HepG2 (cell line): Measurements from ENCODE around the gene VPS4B. TPM values are rescaled to one million over a fixed set of nuclear protein-coding genes. Genes with fewer than 3 reads are reported as not detected.

Experiments used
- ATAC-seq: fragments of 200-7000 bp; cut with Tn5 transposase; 3 replicates; pipeline ENCODE4 v1.9.1; 2020; ENCODE audit warnings: mild to moderate bottlenecking, moderate library complexity
- BruUV-seq: library from RNA; stranded (reverse); fragments of 400-500 nt; replicated peaks from 2 replicates; lab custom pipeline; 2021; lab: Mats Ljungman, UMichigan
- CTCF ChIA-PET: fragments of 300-600 bp; formaldehyde crosslinking; extraction: SDS; loops from one replicate; lab custom pipeline; 2021; ENCODE audit warnings: low total read pairs, inconsistent platforms, low intra/inter-chr PET ratio; lab: Yijun Ruan, JAX
- POLR2A ChIA-PET: fragments of 350-600 bp; sonication (Branson Sonifier 250); formaldehyde crosslinking; loops from one replicate; lab custom pipeline; 2020; ENCODE audit warnings: antibody characterized with exemption, inconsistent platforms; lab: Yijun Ruan, JAX
- DNase-seq: peaks from one replicate; pipeline ENCODE4 v3.0.0-alpha.2; 2015; ENCODE audit warnings: low spot score
- FAIRE-seq: peaks from 3 replicates; lab custom pipeline; 2011; peaks lifted over from hg19 to GRCh38; lab: Jason Lieb, UNC
- H2AFZ ChIP-seq: one replicate; pipeline ENCODE4 v1.6.1; 2011; ENCODE audit warnings: low read length, inconsistent platforms
- H3K27ac ChIP-seq: fragments of 300-600 bp; 3 replicates; pipeline ENCODE4 v1.8.0; 2011; ENCODE audit warnings: mixed run types, mild to moderate bottlenecking, mixed read lengths, low read length, inconsistent platforms; ENCODE audit not compliant: insufficient read depth; ENCODE audit errors: extremely low read length
- H3K27me3 ChIP-seq, 2 experiments: fragments of 200-600 bp in 1 of 2; 2 replicates in 1 of 2; 3 replicates in 1 of 2; pipeline versions ENCODE4 v1.6.0 to v1.8.0; 2011; ENCODE audit warnings: low read length in 2 of 2, mild to moderate bottlenecking in 2 of 2, moderate library complexity in 2 of 2, inconsistent platforms in 1 of 2; ENCODE audit not compliant: insufficient read depth in 2 of 2, control insufficient read depth in 1 of 2
- H3K36me3 ChIP-seq, 2 experiments: fragments of 200-600 bp in 1 of 2; replicated peaks in 1 of 2; 2 replicates in 1 of 2; 3 replicates in 1 of 2; pipeline versions ENCODE4 v1.5.1 to v1.8.0; 2011; ENCODE audit warnings: low read length in 2 of 2, inconsistent platforms in 1 of 2; ENCODE audit not compliant: insufficient read depth in 2 of 2, control insufficient read depth in 1 of 2
- H3K4me1 ChIP-seq: 2 replicates; pipeline ENCODE4 v1.5.1; 2012; ENCODE audit warnings: low read length, inconsistent platforms; ENCODE audit not compliant: insufficient read depth
- H3K4me2 ChIP-seq: 2 replicates; pipeline ENCODE4 v1.6.0; 2011; ENCODE audit warnings: low read depth, low read length, inconsistent platforms
- H3K4me3 ChIP-seq, 3 experiments: fragments of 200-600 bp in 1 of 3; sonication (generic), shearing (Covaris generic) in 1 of 3; replicated peaks in 1 of 3; 2 replicates each; pipeline ENCODE4 v1.5.1; 2011 to 2016; ENCODE audit warnings: low read length in 3 of 3, inconsistent platforms in 2 of 3, low read depth in 2 of 3, mild to moderate bottlenecking in 2 of 3, control low read depth in 1 of 3, mixed read lengths in 1 of 3; ENCODE audit not compliant: insufficient read depth in 1 of 3
- H3K79me2 ChIP-seq: one replicate; pipeline ENCODE4 v1.6.1; 2011; ENCODE audit warnings: low read length, inconsistent platforms; ENCODE audit not compliant: insufficient read depth
- H3K9ac ChIP-seq: 2 replicates; pipeline ENCODE4 v1.6.0; 2011; ENCODE audit warnings: mild to moderate bottlenecking, low read depth, low read length, inconsistent platforms; ENCODE audit not compliant: insufficient read depth
- H3K9me3 ChIP-seq: 2 replicates; pipeline ENCODE4 v1.5.1; 2012; ENCODE audit warnings: mild to moderate bottlenecking, low read length
- H4K20me1 ChIP-seq: 2 replicates; pipeline ENCODE4 v1.6.0; 2011; ENCODE audit warnings: inconsistent platforms, mild to moderate bottlenecking, low read length, moderate library complexity; ENCODE audit not compliant: insufficient read depth
- FOXA1 ChIP-seq, 2 experiments: fragments of 450-650 bp in 1 of 2; sonication (generic) in 1 of 2; formaldehyde crosslinking in 1 of 2; IDR thresholded peaks; 2 replicates each; pipeline versions ENCODE4 v1.4.0 to v1.6.1; 2016 to 2020; ENCODE audit warnings: missing genetic modification reagents in 1 of 2
- RFX5 ChIP-seq: IDR thresholded peaks from 2 replicates; pipeline ENCODE4 v1.6.1; 2011; ENCODE audit warnings: low read depth, low read length, improper control_type of control experiment
- THYN1 ChIP-seq: sonication (generic); formaldehyde crosslinking; IDR thresholded peaks from 2 replicates; pipeline ENCODE4 v1.8.1; 2023; ENCODE audit warnings: low read depth, mild to moderate bottlenecking, moderate library complexity, missing genetic modification reagents, borderline replicate concordance
- ZNF232 ChIP-seq: sonication (generic); formaldehyde crosslinking; IDR thresholded peaks from 2 replicates; pipeline ENCODE4 v1.4.0; 2020; ENCODE audit warnings: missing genetic modification reagents, borderline replicate concordance
- ZNF33A ChIP-seq: sonication (generic); formaldehyde crosslinking; IDR thresholded peaks from 2 replicates; pipeline ENCODE4 v1.5.1; 2020; ENCODE audit warnings: missing genetic modification reagents, mild to moderate bottlenecking, moderate library complexity, borderline replicate concordance
- whole genome bisulfite sequencing: methylation state at CpG from one replicate; pipeline ENCODE4 v1.1.6; 2017; ENCODE audit warnings: low lambda C conversion rate; 5-methylcytosine and 5-hydroxymethylcytosine counted together
- in situ Hi-C: cut with HindIII; loops from 2 replicates; pipeline ENCODE4 v1.10.0; 2017; ENCODE audit warnings: low pct_unique_long_range_greater_than_20kb; ENCODE audit not compliant: extremely low pct_ligation_motif_present
- intact Hi-C: fragments of 100-400 bp; cut with micrococcal nuclease; formaldehyde crosslinking; loops from one replicate; pipeline ENCODE4 v1.10.0; 2022; ENCODE audit not compliant: unreplicated experiment
- polyA plus RNA-seq, 8 experiments: library from polyadenylated mRNA; depleted of rRNA in 3 of 8; stranded (reverse) in 7 of 8; unstranded in 1 of 8; fragments of >200 nt; fragmentation: Illumina TruSeq in 4 of 8; extraction: Trizol in 4 of 8; gene quantifications; 2 replicates each; pipeline versions ENCODE4 v1.2.1 to v1.2.3, GENCODE V29; 2011 to 2016; ENCODE audit warnings: low read depth in 4 of 8, missing spikeins in 1 of 8, mixed read lengths in 1 of 8; ENCODE audit not compliant: insufficient read depth in 1 of 8
- total RNA-seq, 5 experiments: library from RNA; depleted of rRNA; stranded (reverse); fragments of >200 nt; fragmentation: Illumina TruSeq; extraction: Trizol; gene quantifications; 2 replicates each; pipeline ENCODE4 v1.2.3, GENCODE V29; 2016; ENCODE audit warnings: low read depth in 1 of 5
- TF ChIP-seq, protein P1 (sequence below): sonication (generic); formaldehyde crosslinking; IDR thresholded peaks from 2 replicates; pipeline ENCODE4 v1.9.0; 2022; ENCODE audit warnings: missing genetic modification reagents, mild to moderate bottlenecking, borderline replicate concordance
- TF ChIP-seq, protein P2 (sequence below): sonication (generic); formaldehyde crosslinking; IDR thresholded peaks from 2 replicates; pipeline ENCODE4 v1.8.0; 2022; ENCODE audit warnings: mild to moderate bottlenecking, missing genetic modification reagents, moderate library complexity
- TF ChIP-seq, protein P3 (sequence below): sonication (generic); formaldehyde crosslinking; IDR thresholded peaks from 2 replicates; pipeline ENCODE4 v1.5.1; 2020; ENCODE audit warnings: mild to moderate bottlenecking, missing genetic modification reagents, borderline replicate concordance

The VPS4B gene
- total and polyA plus RNA-seq, 2 of the 13 experiments (the other 11 are each of a cell fraction or from before 2014, with no cell fraction given) = 12.8 to 25.9 TPM

DNA sequence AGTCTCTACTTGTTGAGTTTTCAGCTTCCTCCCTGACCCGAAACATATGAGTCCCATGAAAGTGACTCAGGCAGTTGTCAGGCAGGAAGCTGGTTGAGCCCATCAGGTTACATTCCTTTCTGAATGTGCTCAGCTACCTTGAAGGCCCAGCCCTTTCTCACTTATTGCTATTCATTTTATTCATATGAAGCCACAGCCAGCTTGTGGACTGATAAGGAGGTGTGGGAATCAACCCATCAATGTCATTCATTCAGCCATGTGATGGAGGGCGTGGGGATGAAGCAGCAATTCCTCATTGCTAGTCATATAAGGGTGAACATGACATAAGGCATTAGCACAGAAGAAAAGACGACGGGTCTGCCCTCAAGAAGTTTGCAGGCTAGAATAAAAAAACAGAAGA is 5.3 kb upstream of the VPS4B start:
- Histone ChIP-seq H3K27ac (no peak overlapping the region), H3K4me1 (peaks cover 9% of the 10 kb centered on the region), H3K4me2 (no peak overlapping the region)
- CTCF ChIA-PET = no interaction called here
- DNase-seq (no peak), FAIRE-seq (no peak)
- intact Hi-C loops = no loop called here
- TF ChIP-seq RFX5 = peak; percentile 44; the same call in 1 of the 2 replicates
- TF ChIP-seq, protein P1, sequence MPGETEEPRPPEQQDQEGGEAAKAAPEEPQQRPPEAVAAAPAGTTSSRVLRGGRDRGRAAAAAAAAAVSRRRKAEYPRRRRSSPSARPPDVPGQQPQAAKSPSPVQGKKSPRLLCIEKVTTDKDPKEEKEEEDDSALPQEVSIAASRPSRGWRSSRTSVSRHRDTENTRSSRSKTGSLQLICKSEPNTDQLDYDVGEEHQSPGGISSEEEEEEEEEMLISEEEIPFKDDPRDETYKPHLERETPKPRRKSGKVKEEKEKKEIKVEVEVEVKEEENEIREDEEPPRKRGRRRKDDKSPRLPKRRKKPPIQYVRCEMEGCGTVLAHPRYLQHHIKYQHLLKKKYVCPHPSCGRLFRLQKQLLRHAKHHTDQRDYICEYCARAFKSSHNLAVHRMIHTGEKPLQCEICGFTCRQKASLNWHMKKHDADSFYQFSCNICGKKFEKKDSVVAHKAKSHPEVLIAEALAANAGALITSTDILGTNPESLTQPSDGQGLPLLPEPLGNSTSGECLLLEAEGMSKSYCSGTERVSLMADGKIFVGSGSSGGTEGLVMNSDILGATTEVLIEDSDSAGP (CRISPR knock-in tag) = no peak
- TF ChIP-seq, all 625 proteins: peak for 1
- Histone ChIP-seq H3K27me3 (no peaks in the 10 kb centered on the region; a peak in 1 of 5 replicates), H4K20me1 (no peaks in the 10 kb centered on the region), H2AFZ (no peak overlapping the region), H3K79me2 (no peaks in the 10 kb centered on the region), H3K4me3 (no peak overlapping the region), H3K36me3 (no peaks in the 10 kb centered on the region), H3K9ac (no peak overlapping the region), H3K9me3 (no peaks in the 10 kb centered on the region)
- no peak for ATAC-seq
- no TSS peak for BruUV-seq
- POLR2A ChIA-PET = no interaction called here
- 22% methylated on average over 4 of the region's 4 CpGs for WGBS
- in situ Hi-C loops = no loop called here

DNA sequence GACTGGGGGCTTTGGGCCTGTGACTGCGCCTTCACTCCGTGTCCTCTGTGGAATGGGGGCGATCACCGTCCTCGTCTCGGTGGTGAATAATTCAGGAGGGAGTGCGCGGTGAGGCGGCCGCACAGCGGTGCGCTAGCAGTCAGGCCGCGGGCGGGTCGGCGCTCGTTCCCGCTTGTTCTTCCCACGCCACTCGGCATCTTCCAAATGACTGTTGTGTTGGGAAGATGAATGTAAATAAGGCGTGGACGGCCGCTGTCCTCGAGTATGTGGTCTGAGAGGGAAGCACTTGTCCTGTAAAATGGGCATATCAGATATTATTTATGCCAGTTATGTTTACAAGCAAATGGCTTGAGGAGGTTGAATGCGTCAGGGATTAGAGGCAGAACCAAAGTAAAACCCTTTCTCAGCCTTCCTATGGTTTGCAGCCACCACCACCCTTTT is 608 bp upstream of the VPS4B start:
- intact Hi-C loops (loop anchor here (1.0 to 2.0 kb wide), 2 partner anchors 56 to 102 kb away; partner anchors contain the start of gene KDSR), in situ Hi-C loops (no loop called here)
- no peaks in the 10 kb centered on the region for H3K9me3 ChIP-seq
- H3K4me2 ChIP-seq = peak overlapping the region; percentile 92
- ChIA-PET CTCF (no interaction called here), POLR2A (interaction anchor here (1.2 to 3.5 kb wide), 5 partner anchors 12 to 57 kb away, joined by 3 to 36 read pairs (median 8); partner anchors contain the start of gene KDSR)
- BruUV-seq = TSS peak; percentile 95
- DNase-seq (no peak), FAIRE-seq (no peak), ATAC-seq (peak; percentile 70)
- no peaks in the 10 kb centered on the region; a peak in 1 of 5 replicates for H3K27me3 ChIP-seq
- peak overlapping the region; percentile 88 for H3K27ac ChIP-seq
- peak overlapping the region; percentile 87 for H3K9ac ChIP-seq
- H2AFZ ChIP-seq = peak overlapping the region; percentile 66
- 6% methylated on average over 15 of the region's 26 CpGs for WGBS
- peak overlapping the region; percentile 56 to 90 (median 77) for H3K4me3 ChIP-seq
- peaks cover 29% of the 10 kb centered on the region for H3K4me1 ChIP-seq
- peaks cover 0 to 6% of the 10 kb centered on the region in 2 experiments; a peak in 2 of 5 replicates for H3K36me3 ChIP-seq
- no peaks in the 10 kb centered on the region for H4K20me1 ChIP-seq
- peaks cover 33% of the 10 kb centered on the region for H3K79me2 ChIP-seq
- TF ChIP-seq, protein P2, sequence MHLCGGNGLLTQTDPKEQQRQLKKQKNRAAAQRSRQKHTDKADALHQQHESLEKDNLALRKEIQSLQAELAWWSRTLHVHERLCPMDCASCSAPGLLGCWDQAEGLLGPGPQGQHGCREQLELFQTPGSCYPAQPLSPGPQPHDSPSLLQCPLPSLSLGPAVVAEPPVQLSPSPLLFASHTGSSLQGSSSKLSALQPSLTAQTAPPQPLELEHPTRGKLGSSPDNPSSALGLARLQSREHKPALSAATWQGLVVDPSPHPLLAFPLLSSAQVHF (CRISPR knock-in tag) = 0 out of 2 replicates have a peak, but pooled peaks have one; percentile 6
- TF ChIP-seq ZNF33A (no peak), FOXA1 (IDR thresholded peaks at IDR 0.05) (no peak), FOXA1 (CRISPR knock-in tag; IDR thresholded peaks at IDR 0.05) (peak; percentile 67), ZNF232 (0 out of 2 replicates have a peak, but pooled peaks have one; percentile 50), THYN1 (CRISPR knock-in tag) (no peak)
- TF ChIP-seq, protein P3, sequence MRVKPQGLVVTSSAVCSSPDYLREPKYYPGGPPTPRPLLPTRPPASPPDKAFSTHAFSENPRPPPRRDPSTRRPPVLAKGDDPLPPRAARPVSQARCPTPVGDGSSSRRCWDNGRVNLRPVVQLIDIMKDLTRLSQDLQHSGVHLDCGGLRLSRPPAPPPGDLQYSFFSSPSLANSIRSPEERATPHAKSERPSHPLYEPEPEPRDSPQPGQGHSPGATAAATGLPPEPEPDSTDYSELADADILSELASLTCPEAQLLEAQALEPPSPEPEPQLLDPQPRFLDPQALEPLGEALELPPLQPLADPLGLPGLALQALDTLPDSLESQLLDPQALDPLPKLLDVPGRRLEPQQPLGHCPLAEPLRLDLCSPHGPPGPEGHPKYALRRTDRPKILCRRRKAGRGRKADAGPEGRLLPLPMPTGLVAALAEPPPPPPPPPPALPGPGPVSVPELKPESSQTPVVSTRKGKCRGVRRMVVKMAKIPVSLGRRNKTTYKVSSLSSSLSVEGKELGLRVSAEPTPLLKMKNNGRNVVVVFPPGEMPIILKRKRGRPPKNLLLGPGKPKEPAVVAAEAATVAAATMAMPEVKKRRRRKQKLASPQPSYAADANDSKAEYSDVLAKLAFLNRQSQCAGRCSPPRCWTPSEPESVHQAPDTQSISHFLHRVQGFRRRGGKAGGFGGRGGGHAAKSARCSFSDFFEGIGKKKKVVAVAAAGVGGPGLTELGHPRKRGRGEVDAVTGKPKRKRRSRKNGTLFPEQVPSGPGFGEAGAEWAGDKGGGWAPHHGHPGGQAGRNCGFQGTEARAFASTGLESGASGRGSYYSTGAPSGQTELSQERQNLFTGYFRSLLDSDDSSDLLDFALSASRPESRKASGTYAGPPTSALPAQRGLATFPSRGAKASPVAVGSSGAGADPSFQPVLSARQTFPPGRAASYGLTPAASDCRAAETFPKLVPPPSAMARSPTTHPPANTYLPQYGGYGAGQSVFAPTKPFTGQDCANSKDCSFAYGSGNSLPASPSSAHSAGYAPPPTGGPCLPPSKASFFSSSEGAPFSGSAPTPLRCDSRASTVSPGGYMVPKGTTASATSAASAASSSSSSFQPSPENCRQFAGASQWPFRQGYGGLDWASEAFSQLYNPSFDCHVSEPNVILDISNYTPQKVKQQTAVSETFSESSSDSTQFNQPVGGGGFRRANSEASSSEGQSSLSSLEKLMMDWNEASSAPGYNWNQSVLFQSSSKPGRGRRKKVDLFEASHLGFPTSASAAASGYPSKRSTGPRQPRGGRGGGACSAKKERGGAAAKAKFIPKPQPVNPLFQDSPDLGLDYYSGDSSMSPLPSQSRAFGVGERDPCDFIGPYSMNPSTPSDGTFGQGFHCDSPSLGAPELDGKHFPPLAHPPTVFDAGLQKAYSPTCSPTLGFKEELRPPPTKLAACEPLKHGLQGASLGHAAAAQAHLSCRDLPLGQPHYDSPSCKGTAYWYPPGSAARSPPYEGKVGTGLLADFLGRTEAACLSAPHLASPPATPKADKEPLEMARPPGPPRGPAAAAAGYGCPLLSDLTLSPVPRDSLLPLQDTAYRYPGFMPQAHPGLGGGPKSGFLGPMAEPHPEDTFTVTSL (CRISPR knock-in tag) = peak; percentile 41; the same call in 1 of the 2 replicates
